Right atrium auricular region (tissue), 2 donors: Measurements from ENCODE around the gene ERBB4. TPM values are rescaled to one million over a fixed set of nuclear protein-coding genes. Genes with fewer than 3 reads are reported as not detected.

ENCODE experiments used
- DNase-seq: peaks from one replicate; pipeline ENCODE4 v3.0.0-alpha.2; 2019; ENCODE audit warnings: low spot score
- H3K27ac ChIP-seq, 2 donors: fragments of 200-600 bp; sonication (generic); 1 replicate in 1 of 2; 2 replicates in 1 of 2; pipeline ENCODE4 v1.5.1; 2016 to 2019
- H3K27me3 ChIP-seq, 2 donors: fragments of 200-600 bp; sonication (generic); one replicate each; pipeline versions ENCODE4 v1.5.1 to v1.6.0; 2017 to 2019
- H3K36me3 ChIP-seq: fragments of 200-600 bp; sonication (generic); one replicate; pipeline ENCODE4 v1.5.1; 2016
- H3K4me1 ChIP-seq, 2 donors: fragments of 200-600 bp; sonication (generic); one replicate each; pipeline versions ENCODE4 v1.5.1 to v1.6.0; 2017 to 2019
- H3K4me3 ChIP-seq, 2 donors: fragments of 200-600 bp; sonication (generic); 1 replicate in 1 of 2; 2 replicates in 1 of 2; pipeline ENCODE4 v1.5.1; 2017 to 2019; ENCODE audit warnings: mild to moderate bottlenecking in 1 of 2, moderate library complexity in 1 of 2
- H3K9me3 ChIP-seq, 2 donors: fragments of 200-600 bp; sonication (generic); one replicate each; pipeline ENCODE4 v1.5.1; 2019
- total RNA-seq, 2 donors: library from RNA; depleted of rRNA; stranded (reverse); fragments of >200 nt; gene quantifications; one replicate each; pipeline ENCODE4 v1.1.0, GENCODE V29; 2016
- TF ChIP-seq, protein P1 (sequence below), 2 donors: fragments of 200-600 bp; sonication (generic); IDR thresholded peaks; one replicate each; pipeline ENCODE4 v1.5.1; 2019; ENCODE audit warnings: antibody characterized with exemption in 2 of 2

The ERBB4 gene
- total RNA-seq, 2 donors from 2014 or later, result 12.4 to 22.4 TPM

DNA sequence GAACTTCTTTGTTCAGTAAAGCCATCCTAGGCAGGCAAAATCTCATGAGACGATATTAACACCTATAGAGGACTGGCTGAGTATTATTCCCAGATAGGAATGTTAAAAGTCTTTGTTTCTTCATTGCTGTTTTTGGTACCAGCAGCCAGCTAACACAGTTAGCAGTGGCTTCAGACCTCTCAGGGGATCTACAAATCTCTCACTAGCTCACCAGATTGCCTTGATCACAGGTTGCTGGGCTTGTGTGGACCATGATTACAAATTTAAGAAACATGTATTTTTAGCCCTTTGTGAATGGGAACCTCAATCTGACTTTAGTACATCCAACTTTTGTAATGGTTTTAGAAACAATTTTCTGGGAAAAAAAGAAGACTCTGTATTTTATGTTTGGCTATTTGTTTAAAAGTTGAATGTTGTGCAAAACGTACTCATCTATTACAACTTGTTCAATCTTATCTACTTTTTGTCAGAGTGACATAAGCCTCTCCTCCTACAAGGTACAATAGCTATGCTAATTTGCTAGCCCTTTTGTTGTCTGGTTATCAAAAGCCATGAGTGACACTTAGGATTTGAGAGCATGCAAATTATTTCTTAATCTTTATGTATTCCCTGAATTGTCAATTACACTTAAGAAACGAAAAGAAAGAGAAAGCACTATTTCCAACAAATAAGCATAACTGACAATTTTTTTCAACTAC lies 693.1 kb downstream of the ERBB4 start:
- Histone ChIP-seq H3K9me3 (no peaks in the 10 kb centered on the region), H3K36me3 (no peaks in the 10 kb centered on the region), H3K27ac (no peak overlapping the region), H3K27me3 (no peaks in the 10 kb centered on the region), H3K4me3 (no peak overlapping the region), H3K4me1 (no peaks in the 10 kb centered on the region)
- DNase-seq, result no peak
- TF ChIP-seq, protein P1, sequence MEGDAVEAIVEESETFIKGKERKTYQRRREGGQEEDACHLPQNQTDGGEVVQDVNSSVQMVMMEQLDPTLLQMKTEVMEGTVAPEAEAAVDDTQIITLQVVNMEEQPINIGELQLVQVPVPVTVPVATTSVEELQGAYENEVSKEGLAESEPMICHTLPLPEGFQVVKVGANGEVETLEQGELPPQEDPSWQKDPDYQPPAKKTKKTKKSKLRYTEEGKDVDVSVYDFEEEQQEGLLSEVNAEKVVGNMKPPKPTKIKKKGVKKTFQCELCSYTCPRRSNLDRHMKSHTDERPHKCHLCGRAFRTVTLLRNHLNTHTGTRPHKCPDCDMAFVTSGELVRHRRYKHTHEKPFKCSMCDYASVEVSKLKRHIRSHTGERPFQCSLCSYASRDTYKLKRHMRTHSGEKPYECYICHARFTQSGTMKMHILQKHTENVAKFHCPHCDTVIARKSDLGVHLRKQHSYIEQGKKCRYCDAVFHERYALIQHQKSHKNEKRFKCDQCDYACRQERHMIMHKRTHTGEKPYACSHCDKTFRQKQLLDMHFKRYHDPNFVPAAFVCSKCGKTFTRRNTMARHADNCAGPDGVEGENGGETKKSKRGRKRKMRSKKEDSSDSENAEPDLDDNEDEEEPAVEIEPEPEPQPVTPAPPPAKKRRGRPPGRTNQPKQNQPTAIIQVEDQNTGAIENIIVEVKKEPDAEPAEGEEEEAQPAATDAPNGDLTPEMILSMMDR (IDR thresholded peaks at IDR 0.05), result no peak

DNA sequence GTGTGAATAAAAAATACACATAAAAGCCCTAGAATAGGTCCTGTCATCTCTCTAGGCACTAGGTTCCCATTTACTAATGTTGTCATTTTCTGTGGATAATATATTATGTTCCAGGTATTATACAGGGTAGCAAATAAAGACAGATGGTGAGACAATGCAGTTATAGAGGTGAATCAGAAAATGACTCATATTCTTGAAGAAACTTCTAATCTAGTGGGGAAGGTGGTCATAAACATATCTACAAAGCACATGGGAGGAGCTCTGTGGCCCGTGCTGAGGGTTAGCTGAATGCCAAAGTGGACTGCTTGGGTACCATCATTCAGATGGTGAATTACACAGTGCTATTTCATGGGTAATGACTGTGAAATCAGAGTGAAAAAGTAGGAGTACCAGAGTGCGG lies 700.9 kb downstream of the ERBB4 start:
- Histone ChIP-seq H3K27me3 (no peaks in the 10 kb centered on the region), H3K4me3 (no peak overlapping the region), H3K36me3 (no peaks in the 10 kb centered on the region), H3K4me1 (no peaks in the 10 kb centered on the region), H3K9me3 (no peaks in the 10 kb centered on the region), H3K27ac (no peak overlapping the region)
- DNase-seq, result no peak
- TF ChIP-seq, protein P1 (IDR thresholded peaks at IDR 0.05), result no peak

DNA sequence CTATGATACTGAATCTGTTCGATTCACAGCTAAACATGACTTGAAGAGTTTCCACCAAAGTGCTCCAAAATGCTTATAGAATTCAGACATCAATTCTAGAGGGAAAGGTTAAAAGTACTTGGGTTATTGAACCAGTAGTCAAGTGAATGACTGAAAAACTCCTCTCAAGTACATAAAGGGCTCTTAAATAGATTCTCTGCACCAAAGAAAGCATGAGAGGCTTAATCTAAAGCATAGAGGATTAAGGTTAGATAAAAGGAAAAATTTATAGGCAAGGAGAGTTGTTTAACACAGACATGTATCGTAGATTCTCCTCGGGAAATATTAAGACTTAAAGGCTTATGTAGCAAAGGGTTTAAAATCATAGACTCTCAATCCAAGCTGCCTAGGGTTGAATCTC lies 701.4 kb downstream of the ERBB4 start:
- Histone ChIP-seq H3K27me3 (no peaks in the 10 kb centered on the region), H3K4me1 (no peaks in the 10 kb centered on the region), H3K36me3 (no peaks in the 10 kb centered on the region), H3K4me3 (no peak overlapping the region), H3K27ac (no peak overlapping the region), H3K9me3 (no peaks in the 10 kb centered on the region)
- TF ChIP-seq, protein P1 (IDR thresholded peaks at IDR 0.05), result no peak
- DNase-seq, result no peak

DNA sequence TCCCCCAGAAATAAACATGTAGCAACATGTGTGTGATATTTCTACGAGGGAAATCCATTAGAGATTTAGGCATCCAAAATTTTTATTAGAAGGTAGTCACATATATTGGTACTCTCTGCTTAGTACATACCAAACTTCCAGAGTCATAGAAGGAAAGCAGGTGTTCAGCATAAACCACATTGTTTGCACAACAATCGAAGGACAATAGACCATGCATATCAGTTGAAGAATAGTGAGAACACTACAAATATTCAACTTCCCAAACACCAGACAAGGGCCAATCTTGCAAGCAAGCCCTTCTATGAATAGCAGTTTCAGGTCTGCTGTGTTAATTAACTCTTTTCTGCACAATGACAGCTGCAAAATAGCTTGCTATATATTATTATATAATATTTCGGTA lies 702.2 kb downstream of the ERBB4 start:
- TF ChIP-seq, protein P1 (IDR thresholded peaks at IDR 0.05), result no peak
- Histone ChIP-seq H3K27ac (no peak overlapping the region), H3K27me3 (no peaks in the 10 kb centered on the region), H3K36me3 (no peaks in the 10 kb centered on the region), H3K9me3 (no peaks in the 10 kb centered on the region), H3K4me3 (no peak overlapping the region), H3K4me1 (no peaks in the 10 kb centered on the region)
- DNase-seq, result no peak

DNA sequence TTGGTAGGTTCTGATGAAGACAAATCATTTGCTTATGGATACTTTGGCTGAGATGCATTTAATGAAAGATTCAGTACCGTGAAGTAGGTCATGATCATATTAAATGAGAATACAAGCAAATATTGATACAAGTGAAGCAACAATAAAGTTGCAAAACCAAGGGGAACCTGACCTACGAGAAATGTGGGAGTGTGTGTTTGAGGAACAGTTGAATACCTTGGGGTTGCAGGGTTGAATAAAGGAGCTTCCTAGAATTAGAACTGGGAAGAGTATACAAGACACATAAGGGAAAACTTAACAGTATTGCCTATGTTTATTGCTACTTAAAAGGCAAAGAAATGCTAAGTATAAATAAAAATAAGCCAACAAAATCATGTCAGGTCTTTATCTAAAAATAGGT lies 702.9 kb downstream of the ERBB4 start:
- no peak overlapping the region for H3K27ac ChIP-seq
- no peaks in the 10 kb centered on the region for H3K4me1 ChIP-seq
- H3K9me3 ChIP-seq, result no peaks in the 10 kb centered on the region
- H3K27me3 ChIP-seq, result no peaks in the 10 kb centered on the region
- DNase-seq, result no peak
- H3K36me3 ChIP-seq, result no peaks in the 10 kb centered on the region
- H3K4me3 ChIP-seq, result no peak overlapping the region
- TF ChIP-seq, protein P1 (IDR thresholded peaks at IDR 0.05), result no peak
